HEK293 (cell line): ENCODE data around the gene DENND6B.

Source experiments
- PATZ1 ChIP-seq: fragments of 450-650 bp; formaldehyde crosslinking; IDR thresholded peaks from 2 replicates; pipeline ENCODE4 v1.5.1; 2016; ENCODE audit warnings: missing biosample characterization, missing genetic modification characterization
- PRDM1 ChIP-seq: fragments of 450-650 bp; formaldehyde crosslinking; IDR thresholded peaks from 2 replicates; pipeline ENCODE4; 2016; ENCODE audit warnings: missing biosample characterization, missing genetic modification characterization
- PRDM2 ChIP-seq: fragments of 450-650 bp; formaldehyde crosslinking; IDR thresholded peaks from 2 replicates; pipeline ENCODE4 v1.5.1; 2016; ENCODE audit warnings: missing biosample characterization, missing genetic modification characterization, borderline replicate concordance
- REST ChIP-seq: fragments of 450-650 bp; formaldehyde crosslinking; IDR thresholded peaks from 2 replicates; pipeline ENCODE4 v1.5.1; 2016; ENCODE audit warnings: missing biosample characterization, missing genetic modification characterization
- TCF7L2 ChIP-seq: IDR thresholded peaks from 2 replicates; pipeline ENCODE4 v1.6.1; 2011; ENCODE audit warnings: low read depth, mild to moderate bottlenecking, inconsistent platforms, low read length, moderate library complexity, borderline replicate concordance
- ZBTB48 ChIP-seq: fragments of 450-650 bp; formaldehyde crosslinking; IDR thresholded peaks from 2 replicates; pipeline ENCODE4 v1.5.1; 2016; ENCODE audit warnings: missing biosample characterization, missing genetic modification characterization
- ZEB2 ChIP-seq: fragments of 450-650 bp; formaldehyde crosslinking; IDR thresholded peaks from 2 replicates; pipeline ENCODE4 v1.5.1; 2016; ENCODE audit warnings: missing biosample characterization, missing genetic modification characterization
- ZFP3 ChIP-seq: fragments of 450-650 bp; formaldehyde crosslinking; IDR thresholded peaks from 2 replicates; pipeline ENCODE4 v1.5.1; 2016; ENCODE audit warnings: low read depth, missing biosample characterization, missing genetic modification characterization
- ZFP69B ChIP-seq: fragments of 450-650 bp; formaldehyde crosslinking; IDR thresholded peaks from 2 replicates; pipeline ENCODE4 v1.5.1; 2016; ENCODE audit warnings: missing biosample characterization, missing genetic modification characterization
- ZIC2 ChIP-seq: fragments of 450-650 bp; formaldehyde crosslinking; IDR thresholded peaks from 2 replicates; pipeline ENCODE4 v1.5.1; 2016; ENCODE audit warnings: missing biosample characterization, missing genetic modification characterization
- ZNF114 ChIP-seq: fragments of 450-650 bp; formaldehyde crosslinking; IDR thresholded peaks from 2 replicates; pipeline ENCODE4 v1.5.0; 2017; ENCODE audit warnings: missing biosample characterization, missing genetic modification characterization
- ZNF311 ChIP-seq: fragments of 450-650 bp; formaldehyde crosslinking; IDR thresholded peaks from 2 replicates; pipeline ENCODE4 v1.5.1; 2017; ENCODE audit warnings: missing biosample characterization, missing genetic modification characterization, borderline replicate concordance
- ZNF341 ChIP-seq: fragments of 450-650 bp; formaldehyde crosslinking; IDR thresholded peaks from 2 replicates; pipeline ENCODE4; 2016; ENCODE audit warnings: low read depth, missing biosample characterization, missing genetic modification characterization
- ZNF530 ChIP-seq: fragments of 450-650 bp; formaldehyde crosslinking; IDR thresholded peaks from 2 replicates; pipeline ENCODE4 v1.5.1; 2016; ENCODE audit warnings: low read depth, missing biosample characterization, missing genetic modification characterization
- ZNF555 ChIP-seq: fragments of 450-650 bp; formaldehyde crosslinking; conservative IDR thresholded peaks from 2 replicates; pipeline ENCODE4 v1.5.1; 2017; ENCODE audit warnings: missing biosample characterization, mild to moderate bottlenecking, missing genetic modification characterization, inconsistent platforms
- ZNF626 ChIP-seq: fragments of 450-650 bp; sonication (Bioruptor Pico); formaldehyde crosslinking; IDR thresholded peaks from 2 replicates; pipeline ENCODE4 v1.5.1; 2018; ENCODE audit warnings: missing biosample characterization, missing genetic modification characterization, inconsistent platforms
- ZNF670 ChIP-seq: fragments of 450-650 bp; formaldehyde crosslinking; IDR thresholded peaks from 2 replicates; pipeline ENCODE4 v1.5.1; 2016; ENCODE audit warnings: missing biosample characterization, missing genetic modification characterization, low read depth
- ZNF768 ChIP-seq: fragments of 450-650 bp; formaldehyde crosslinking; IDR thresholded peaks from 2 replicates; pipeline ENCODE4 v1.5.1; 2018; ENCODE audit warnings: missing biosample characterization, mild to moderate bottlenecking, missing genetic modification characterization
- ZNF837 ChIP-seq: fragments of 450-650 bp; formaldehyde crosslinking; IDR thresholded peaks from 2 replicates; pipeline ENCODE4 v1.5.1; 2016; ENCODE audit warnings: missing biosample characterization, missing genetic modification characterization
- ZNF843 ChIP-seq: fragments of 450-650 bp; formaldehyde crosslinking; IDR thresholded peaks from 2 replicates; pipeline ENCODE4 v1.5.1; 2016; ENCODE audit warnings: missing biosample characterization, missing genetic modification characterization
- ZSCAN16 ChIP-seq: fragments of 450-650 bp; formaldehyde crosslinking; IDR thresholded peaks from 2 replicates; pipeline ENCODE4 v1.5.1; 2016; ENCODE audit warnings: missing biosample characterization, missing genetic modification characterization
- TF ChIP-seq, protein P1 (sequence below): fragments of 450-650 bp; formaldehyde crosslinking; IDR thresholded peaks from 2 replicates; pipeline ENCODE4 v1.5.1; 2016; ENCODE audit warnings: missing biosample characterization, missing genetic modification characterization
- TF ChIP-seq, protein P2 (sequence below): fragments of 450-650 bp; formaldehyde crosslinking; IDR thresholded peaks from 2 replicates; pipeline ENCODE4 v1.5.1; 2017; ENCODE audit warnings: missing biosample characterization, missing genetic modification characterization

DENND6B gene

DNA sequence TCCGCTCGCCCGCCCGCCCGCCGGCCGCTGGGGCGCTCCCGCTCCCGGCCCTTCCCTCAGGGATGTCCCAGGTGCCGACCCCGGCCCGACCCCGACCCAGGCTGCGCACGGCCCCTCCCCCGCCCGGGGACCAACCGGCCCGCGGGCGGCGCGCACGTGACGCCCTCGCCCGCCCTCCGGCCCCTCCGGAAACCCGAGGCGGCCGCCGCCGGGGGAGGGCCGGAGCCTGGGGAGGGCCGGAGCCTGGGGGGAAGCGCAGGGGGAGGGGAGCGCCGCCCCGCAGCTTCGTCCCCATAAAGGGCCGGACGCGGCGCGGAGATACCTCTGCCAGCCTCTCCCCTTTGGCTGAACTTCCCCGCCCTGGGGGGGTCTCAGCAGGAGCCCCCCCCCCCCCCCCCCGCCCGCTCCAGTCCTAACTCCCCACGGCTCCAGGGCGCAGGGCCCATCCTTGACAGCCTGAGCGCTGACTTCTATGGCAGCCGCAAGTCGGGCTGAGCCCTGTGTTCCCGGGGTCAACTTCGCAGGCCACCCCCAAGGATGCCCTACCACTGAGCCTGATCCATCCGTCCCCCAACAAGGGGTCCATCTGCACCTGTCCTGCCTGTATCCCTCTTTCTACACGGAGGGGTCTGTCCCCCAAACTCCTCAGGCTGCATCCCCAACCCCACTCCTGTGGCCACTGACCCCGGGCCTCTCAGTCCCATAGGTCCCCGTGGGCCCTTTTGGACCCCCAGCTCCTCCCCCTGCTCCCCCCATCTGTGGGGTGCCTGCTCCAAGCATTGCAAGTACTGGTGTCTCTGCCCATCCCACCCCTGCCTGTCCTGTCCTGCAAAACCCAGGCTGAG, 65.0 kb downstream of the DENND6B start, which contains the start of gene MAPK12 (continued):
- TF ChIP-seq, protein P1, sequence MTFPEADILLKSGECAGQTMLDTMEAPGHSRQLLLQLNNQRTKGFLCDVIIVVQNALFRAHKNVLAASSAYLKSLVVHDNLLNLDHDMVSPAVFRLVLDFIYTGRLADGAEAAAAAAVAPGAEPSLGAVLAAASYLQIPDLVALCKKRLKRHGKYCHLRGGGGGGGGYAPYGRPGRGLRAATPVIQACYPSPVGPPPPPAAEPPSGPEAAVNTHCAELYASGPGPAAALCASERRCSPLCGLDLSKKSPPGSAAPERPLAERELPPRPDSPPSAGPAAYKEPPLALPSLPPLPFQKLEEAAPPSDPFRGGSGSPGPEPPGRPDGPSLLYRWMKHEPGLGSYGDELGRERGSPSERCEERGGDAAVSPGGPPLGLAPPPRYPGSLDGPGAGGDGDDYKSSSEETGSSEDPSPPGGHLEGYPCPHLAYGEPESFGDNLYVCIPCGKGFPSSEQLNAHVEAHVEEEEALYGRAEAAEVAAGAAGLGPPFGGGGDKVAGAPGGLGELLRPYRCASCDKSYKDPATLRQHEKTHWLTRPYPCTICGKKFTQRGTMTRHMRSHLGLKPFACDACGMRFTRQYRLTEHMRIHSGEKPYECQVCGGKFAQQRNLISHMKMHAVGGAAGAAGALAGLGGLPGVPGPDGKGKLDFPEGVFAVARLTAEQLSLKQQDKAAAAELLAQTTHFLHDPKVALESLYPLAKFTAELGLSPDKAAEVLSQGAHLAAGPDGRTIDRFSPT (tag by site-specific recombination), result no peak
- TF ChIP-seq ZNF311 (no peak), ZNF768 (no peak), ZNF114 (no peak), TCF7L2 (no peak), ZFP69B (tag by site-specific recombination) (no peak), ZFP3 (tag by site-specific recombination) (no peak), ZEB2 (tag by site-specific recombination) (no peak), ZNF555 (tag by site-specific recombination) (no peak), ZIC2 (tag by site-specific recombination) (peak; percentile 45; the same call in 1 of the 2 replicates), ZNF530 (tag by site-specific recombination) (no peak), PRDM2 (tag by site-specific recombination) (no peak), ZBTB48 (tag by site-specific recombination) (no peak), PATZ1 (tag by site-specific recombination) (peak; percentile 60; the same call in 1 of the 2 replicates), PRDM1 (no peak), REST (tag by site-specific recombination) (no peak), ZNF843 (no peak), ZNF670 (tag by site-specific recombination) (no peak), ZSCAN16 (tag by site-specific recombination) (no peak), ZNF837 (tag by site-specific recombination) (no peak), ZNF341 (tag by site-specific recombination) (peak; percentile 35; the same call in 1 of the 2 replicates), ZNF626 (tag by site-specific recombination) (no peak)
- TF ChIP-seq, protein P2, sequence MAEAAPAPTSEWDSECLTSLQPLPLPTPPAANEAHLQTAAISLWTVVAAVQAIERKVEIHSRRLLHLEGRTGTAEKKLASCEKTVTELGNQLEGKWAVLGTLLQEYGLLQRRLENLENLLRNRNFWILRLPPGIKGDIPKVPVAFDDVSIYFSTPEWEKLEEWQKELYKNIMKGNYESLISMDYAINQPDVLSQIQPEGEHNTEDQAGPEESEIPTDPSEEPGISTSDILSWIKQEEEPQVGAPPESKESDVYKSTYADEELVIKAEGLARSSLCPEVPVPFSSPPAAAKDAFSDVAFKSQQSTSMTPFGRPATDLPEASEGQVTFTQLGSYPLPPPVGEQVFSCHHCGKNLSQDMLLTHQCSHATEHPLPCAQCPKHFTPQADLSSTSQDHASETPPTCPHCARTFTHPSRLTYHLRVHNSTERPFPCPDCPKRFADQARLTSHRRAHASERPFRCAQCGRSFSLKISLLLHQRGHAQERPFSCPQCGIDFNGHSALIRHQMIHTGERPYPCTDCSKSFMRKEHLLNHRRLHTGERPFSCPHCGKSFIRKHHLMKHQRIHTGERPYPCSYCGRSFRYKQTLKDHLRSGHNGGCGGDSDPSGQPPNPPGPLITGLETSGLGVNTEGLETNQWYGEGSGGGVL (tag by site-specific recombination), result peak; percentile 94
